Stimulated activated CD4-positive, alpha-beta T cell treated with anti-CD3 and anti-CD28 coated beads, Interleukin-12 subunit alpha, Interleukin-12 subunit beta, amount 100 ng/mL, for 4 hours (primary cell): ENCODE measurements around the gene PDE1C.
"Not testable (repeated sequence)": the region's sequence is repeated elsewhere in the genome, so short reads cannot be mapped to it uniquely, and the experiment has no call there.

ENCODE experiments used
- DNase-seq: peaks from one replicate; pipeline ENCODE4 v3.0.0-alpha.2; 2020

PDE1C gene

DNA sequence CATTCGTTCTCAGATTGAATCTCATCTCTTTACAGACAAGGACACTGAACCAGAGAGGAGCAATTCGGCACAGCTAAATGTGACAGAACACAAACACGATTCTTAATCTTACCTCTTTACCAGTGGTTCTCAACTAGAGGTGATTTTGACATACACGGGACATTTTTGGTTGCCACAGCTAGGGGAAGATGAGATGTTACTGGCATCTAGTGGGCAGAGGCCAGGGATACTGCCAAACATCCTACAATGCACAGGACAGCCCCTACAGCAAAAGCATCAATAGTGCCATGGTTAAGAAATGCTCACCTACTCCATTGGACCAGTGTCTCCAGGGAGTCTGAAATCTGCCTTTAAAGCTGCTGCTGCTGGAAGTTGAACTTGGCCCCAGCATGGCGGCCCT is 27.3 kb downstream of the PDE1C start:
- no peak for DNase-seq

DNA sequence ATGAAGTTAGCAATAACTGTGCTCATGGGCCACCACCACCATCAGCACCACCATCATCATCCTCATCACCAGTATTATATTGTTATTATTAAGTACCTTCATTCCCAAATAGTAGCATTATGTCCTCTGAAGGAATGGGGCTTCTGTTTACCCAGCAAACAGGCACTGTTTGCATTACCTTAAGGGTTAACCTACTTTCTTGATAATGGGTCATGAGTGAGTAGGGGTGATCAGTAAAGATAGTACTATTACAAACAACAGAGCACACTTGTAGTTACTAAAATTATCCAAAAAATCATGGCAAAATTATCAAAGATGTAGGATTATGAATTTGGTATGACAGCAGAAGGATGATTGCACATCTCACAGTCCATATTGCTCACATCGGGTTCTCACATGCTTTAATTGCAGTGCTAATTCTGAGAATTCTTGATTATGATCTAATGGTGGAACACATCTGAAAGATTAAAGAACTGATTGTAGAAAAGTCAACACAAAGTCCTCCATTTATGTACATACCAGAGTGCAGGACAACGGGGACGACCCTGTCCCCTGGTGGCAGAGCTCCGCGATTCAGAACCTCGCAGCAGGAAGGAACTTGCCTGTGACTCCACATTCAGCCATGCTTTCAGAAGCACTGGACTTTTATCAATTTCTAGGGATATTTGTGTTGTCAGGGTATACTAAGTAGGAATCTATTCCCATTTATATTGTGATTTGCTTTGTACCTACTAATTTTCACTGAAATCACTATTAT is 31.0 kb downstream of the PDE1C start:
- no peak for DNase-seq

DNA sequence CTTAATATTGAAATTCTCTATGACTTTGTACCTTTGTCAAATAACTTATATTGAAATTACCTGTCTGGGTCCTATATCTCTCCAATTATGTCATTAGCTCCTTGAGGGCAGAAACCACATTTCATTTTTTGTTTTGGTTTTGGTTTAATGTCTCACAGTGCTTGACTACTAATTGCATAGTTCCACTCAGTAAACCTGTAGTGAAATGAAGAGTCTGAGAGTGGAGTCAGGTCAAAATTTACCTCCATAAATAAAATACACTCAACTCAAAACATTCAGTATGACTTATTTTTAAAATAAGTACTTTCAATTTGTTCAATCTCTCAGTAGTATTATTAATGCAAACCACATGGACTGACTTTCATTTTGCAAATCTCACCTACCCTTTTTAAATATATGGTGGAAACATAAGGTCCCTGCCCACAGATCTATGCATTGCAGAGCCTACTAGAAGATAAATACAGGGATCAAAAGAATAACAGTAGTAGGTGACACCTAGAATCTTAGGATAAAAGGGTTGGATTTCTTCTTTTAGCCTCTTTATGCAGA is 32.5 kb downstream of the PDE1C start:
- DNase-seq, result no peak

DNA sequence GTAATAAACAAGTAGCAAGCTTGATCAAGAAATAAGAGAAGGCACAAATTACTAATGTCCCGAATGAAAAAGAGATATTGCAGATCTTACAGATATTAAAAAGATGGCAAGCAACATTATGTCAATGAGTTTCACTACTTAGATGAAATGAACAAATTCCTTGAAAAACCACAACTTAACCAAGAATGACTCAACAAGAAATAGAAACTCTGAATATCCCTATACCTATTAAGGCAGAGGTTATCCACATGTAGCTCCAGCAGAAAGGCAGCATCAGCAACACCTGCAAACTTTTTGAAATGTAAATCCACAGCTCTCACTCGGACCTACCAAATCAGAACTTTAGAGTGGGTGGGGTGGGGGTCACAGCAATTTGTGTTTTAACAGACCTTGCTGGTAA is 33.6 kb downstream of the PDE1C start:
- DNase-seq, result no peak

DNA sequence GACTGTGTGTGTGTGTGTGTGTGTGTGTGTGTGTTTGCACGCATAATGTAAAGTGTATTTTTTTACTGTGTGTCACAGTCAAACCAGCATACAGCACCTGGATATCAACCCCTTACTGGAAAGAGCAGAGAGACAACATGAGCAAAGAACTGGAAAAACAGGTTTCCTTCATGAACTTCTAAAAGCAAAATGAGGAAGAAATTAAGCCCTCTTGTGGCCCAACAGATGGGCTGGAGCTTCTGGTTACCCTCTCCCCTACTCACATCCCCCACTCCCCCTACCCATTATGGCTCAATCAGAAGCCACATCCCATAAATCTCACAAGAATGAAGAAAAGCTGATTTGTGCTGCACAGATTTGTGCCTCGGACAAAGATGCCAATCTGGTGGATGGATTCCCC is 36.2 kb downstream of the PDE1C start:
- no peak for DNase-seq

DNA sequence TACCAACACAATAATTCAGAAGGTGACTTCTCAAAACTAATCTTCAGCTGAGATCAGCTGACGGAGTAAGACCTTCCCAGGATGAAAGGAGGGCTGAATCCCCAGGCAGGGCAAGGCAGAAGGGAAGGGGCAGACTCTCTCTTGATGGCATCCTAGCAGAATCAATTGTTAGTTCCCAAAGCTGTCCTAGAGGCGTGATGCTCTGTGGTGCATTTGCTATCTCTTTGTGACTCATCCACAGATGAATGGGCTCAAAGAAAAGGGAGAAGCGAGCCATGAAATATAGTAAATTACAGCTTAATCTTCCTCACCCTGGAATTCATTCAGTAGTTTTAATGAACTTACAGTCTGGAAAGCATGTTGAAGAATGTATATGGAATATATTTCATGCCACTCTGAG is 37.2 kb downstream of the PDE1C start:
- DNase-seq, result no peak

DNA sequence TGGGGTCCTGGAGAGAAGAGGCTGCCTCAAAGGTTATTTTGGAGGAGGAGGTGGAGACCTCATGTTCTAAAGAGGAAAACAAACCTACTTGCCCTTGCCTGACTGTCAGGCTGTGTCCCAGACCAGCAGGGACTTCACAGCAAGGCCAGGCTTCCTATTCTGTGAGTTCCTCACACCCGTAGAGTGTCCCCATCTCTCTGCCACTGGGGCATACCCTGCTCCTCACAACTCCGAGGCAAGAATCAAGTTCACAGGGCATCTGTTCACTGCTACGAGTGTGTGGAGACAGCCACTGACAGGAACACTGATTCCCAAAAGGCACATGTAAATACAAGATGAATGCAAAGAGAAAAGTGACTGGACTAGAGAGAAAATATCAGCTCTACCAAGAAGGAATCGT is 38.0 kb downstream of the PDE1C start:
- no peak for DNase-seq

DNA sequence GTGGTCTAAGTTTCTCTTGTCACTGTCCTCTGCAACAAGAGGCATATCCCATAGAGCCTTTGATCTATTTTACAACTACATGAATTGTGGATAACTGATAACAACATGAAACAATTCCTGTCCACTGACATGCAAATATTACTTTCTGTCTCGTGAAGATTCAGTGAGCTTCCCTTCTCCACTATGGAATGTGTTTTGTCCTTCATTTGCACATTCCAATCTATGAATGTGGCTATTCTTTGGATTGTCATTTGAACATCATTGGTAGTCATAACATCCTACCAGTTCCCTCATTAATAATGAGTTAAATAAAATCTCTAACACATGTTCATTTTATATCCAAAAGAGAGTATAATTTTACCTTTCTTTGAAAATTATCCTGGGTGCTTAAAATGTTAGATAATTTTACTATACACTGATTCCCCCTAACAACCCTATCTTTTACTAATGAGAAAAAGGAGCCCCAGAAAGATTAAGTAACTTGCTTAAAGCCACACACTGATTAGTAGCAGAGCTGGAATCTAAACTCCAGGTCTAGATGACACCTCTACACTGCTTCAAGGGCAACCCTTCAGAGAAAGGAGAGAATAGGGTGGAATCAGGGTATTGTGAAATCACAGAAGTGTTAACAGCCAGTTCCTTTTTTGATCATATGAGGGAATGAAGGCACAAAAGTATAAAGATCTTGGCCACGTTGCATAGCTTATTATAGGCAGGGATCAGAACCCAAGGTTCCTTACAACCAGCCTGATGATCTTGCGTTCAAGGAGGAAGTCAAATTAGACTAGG is 39.1 kb downstream of the PDE1C start:
- no peak for DNase-seq

DNA sequence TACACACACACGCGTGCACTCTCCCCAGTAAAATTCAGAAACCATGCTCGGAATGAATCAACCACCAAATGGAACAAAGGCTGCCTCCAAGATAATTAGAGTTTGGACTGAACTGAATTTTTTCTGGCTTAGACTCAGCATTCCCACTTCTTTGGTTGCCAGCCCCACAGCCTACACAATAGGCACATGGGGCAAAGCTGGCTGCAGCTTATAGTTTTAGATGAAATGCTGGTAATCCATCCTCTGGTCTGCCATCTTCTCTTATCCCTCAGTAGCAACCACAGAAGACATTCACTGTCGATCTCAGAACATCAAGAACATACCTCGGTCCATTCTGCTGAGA is 44.2 kb downstream of the PDE1C start:
- no peak for DNase-seq

DNA sequence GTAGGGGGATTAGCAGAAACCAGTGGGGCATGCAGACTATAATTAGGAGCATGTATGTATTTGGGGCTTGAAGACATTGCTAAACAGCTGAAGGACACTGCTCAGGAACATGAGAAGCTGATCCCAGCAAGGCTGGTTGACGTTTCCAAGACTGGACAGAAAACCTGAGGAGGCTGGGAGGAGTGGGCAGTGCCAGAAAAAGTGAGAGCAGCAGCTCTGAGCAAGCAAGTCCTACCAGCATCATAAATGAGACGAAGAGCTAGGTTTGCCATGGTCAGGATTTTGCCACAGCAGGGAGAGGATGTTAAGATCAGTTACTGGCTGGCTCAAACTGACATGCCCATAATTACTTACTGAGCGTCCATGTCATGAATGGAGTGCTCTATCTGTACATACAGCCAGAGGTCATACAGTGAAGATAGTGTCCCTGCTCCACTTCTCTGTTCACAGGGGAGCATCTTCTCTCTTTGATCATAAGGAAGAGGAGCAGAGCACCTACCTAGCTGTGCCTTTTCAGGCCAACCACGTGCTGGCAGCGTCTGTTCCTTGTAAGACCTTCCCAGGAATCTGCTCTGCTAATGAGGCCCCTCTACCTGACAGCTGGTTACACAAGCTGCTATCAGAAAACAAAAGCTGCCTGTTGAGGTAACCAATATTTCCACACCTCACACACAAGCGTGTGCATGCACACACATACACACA is 44.7 kb downstream of the PDE1C start:
- DNase-seq, result no peak

DNA sequence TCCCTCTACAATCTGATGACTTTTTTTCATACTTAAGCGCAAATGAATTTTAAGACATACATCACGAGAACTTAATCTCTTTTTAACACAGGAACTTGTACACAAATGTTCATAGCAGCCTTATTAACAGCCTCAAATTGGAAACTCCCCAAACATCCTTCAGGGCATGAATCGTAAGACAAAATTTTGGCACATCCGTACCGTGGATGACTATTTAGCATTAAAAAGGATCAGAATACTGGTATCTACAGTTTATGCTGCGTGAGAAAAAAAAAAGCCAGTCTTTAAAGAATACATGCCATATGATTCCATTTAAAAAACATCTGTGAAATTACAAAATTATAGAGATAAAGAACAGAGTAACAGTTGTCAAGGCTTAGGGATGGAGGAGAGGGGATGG is 46.8 kb downstream of the PDE1C start:
- no peak for DNase-seq

DNA sequence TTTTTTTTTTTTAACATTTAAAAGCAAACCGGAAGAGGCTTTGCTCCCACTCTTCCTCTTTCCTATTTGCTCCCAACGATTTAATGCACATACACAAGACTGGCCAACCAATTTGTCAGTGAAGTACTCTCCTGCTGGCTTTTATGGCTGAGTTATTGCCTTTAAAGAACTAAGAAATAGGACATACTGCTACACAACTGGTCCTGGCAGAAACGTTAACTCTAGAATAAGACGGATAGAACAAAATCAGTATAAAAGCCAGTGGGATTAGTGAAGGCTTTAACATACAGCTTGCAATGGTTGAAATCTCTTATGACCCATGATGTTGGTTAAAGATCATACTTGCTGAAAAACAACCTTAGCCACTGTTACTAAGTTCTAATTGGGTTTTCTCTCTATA is 47.2 kb downstream of the PDE1C start:
- no peak for DNase-seq

DNA sequence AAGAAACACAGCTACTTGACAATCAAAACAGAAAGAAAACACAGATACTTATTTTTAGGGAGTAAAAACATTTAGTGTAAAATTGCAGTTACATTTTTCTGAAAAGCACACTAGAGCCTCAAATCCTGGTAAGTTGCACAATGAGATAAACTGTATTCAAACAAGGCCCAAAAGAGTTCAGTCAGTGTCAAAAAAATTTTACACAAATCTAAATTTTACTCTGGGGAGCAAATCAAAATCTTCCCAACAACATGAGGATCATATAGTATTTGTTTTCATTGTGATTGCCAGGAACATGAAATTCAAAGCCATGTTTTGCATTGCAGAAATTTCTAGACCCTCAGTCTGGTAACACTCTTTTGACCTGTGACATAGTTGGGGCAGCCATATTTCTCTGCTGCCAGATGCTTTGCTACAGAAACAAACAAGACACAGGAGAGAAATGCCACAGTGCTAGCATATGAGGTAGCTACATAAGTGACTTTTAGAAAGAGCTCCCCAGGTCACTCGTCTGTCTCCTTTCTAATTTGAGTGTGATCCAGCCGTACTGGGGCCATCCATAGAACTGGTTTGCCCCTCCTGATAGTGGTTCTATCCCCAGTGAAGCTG is 49.6 kb downstream of the PDE1C start:
- no peak for DNase-seq

DNA sequence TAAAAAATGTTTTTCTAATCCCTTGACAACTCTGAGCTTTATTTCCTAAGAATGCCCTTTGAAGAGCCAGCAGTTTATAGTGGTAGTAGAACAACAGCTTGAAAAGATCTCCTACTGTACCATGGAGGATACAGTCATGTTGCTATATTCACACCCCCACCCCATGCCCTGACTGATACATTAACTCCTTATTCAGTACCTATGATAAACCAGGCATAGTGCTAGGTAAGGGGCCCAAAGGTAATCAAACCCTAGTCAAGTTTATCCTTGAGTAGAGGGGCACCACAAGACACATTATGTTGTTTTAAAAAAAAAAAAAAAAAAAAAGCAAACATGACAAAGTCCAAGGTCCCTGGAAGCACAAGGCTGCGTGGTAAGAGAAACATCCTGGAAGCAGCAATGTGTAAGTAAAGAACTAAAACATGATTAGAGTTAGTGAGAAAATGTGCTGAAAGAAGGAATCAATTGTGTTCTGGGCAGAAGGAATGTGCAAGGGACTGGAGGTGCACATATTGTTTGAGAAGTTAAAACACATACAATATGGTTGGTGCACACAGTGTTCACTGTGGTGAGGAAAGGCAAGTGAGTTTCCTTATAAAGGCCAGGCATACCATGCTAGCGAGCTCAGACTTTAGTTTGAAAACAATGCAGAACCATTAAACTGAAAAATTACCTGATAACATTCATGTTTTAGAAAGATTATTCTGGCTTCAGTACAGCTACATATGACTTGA is 51.2 kb downstream of the PDE1C start:
- DNase-seq, result no peak

DNA sequence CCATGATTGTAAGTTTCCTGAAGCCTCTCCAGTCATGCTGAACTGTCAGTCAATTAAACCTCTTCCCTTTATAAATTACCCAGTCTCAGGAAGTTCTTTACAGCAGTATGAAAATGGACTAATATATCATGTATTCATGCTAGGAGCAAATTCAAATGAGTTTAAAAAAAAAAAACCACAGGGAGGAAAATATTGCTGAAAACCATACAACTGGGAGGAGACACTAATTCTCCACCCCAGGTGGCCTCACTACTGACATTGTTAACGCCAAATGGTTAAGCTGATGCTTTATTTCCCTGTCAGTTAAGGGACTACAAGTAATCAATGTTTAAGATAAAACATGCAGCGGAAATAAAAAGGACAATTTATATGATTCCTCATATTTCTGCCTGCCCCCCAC is 55.1 kb downstream of the PDE1C start:
- no peak for DNase-seq

DNA sequence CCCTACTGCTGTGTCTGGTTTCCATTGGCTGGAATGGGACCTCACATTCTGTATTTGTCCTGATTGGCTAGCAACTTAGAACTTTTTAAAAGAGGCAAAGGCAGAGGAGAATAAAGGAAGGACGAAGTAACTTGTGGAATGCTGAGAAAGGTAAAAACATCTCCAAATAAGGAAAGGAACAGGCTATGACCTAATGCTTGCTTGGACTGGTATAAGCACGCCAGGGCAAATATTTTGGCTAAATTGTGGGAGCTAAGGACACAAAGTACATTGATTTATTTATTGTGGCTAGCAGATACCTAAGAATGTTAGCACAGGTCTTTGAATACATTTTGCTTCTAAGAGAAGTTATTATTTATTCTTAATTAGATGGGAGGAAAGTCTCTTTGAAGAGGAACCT is 56.7 kb downstream of the PDE1C start:
- not testable (repeated sequence) for DNase-seq

DNA sequence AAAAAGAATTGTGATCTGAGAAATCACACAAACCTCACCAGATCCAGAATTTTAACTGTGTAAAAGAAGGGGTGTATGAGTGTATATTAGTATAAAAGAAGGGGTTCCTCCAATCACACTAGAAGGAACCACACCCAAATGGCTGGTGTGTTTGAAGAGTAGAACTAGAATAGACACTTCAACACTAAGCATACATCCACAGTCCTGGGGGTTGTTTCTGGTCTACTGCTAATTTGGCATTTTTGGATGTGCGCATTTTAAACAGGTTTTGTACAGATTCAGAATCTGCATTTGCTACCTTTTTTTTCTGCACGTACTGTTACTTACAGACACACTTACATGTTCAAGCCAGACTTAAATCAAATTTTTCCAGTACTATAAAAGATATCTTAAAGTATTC is 64.6 kb downstream of the PDE1C start:
- no peak for DNase-seq

DNA sequence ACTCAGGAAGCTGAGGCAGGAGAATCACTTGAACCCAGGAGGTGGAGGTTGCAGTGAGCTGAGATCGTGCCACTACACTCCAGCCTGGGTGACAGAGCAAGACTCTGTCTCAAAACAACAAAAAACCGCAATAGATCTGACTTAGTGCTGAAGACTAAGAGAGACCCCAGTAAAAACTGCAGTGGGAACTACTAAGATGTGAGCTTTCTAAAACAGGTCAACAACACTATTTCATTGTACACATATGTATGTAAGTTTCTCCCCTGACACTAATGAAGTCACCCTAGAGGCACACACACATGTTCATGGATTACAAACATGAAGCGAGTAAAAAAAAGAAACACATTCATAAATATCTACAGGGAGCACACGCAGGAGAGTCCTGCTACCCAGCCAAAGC is 68.3 kb downstream of the PDE1C start:
- DNase-seq, result no peak

DNA sequence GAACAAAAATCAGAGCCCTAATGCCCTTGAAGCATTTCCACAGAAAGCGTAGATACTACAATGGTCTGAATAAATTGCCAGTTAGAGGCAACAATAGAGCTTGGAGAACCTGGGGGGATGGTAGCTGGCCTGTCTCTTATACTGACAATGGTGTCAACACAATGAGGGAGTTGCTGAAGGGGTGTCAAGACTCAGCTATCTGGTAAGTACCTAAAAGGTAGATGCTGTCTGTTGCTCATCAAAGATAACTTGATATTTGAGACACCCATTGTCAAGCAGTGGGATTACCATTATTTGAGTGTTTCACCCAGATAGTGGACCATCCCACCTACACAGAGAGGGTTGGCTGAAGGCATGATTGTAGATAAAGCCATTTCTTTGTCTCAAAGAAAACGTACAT is 72.8 kb downstream of the PDE1C start:
- DNase-seq, result no peak

DNA sequence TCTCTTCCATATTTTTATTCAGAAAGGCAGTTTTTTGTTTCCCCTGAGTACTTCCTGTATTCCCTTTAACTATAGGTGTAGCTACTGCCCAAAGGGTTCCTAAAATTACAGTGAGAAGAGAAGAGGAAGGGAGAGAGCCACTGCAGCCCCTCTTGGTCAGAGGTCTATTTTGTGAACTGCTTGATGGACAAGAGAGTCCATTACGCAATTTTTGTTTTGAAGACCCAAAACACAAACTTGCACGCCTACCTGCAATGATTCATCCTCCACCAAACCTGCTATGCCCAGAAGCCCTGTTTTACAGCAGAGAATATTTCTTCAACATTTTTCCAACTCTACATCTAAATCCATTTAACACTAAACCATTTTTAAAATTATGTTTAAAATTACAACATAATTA is 75.1 kb downstream of the PDE1C start:
- no peak for DNase-seq

DNA sequence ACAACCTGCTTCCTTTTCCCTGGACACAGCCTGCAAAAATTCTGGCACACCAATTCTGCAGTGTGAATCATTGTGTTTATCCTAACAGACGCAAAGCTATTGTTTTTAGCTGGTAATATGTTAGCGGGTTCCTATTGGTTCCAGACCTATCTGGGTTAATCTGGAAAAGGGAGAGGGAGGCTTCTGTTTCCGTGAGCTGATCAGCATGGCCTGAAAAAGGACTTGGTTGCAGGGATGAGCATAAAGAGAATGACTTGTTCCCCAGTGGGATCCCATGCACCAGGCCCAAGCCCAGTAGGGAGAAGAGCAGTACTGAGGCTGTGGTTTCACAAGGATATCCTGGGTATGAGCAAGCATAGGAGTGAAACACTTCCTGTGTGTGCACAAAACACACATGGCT is 78.4 kb downstream of the PDE1C start:
- no peak for DNase-seq

DNA sequence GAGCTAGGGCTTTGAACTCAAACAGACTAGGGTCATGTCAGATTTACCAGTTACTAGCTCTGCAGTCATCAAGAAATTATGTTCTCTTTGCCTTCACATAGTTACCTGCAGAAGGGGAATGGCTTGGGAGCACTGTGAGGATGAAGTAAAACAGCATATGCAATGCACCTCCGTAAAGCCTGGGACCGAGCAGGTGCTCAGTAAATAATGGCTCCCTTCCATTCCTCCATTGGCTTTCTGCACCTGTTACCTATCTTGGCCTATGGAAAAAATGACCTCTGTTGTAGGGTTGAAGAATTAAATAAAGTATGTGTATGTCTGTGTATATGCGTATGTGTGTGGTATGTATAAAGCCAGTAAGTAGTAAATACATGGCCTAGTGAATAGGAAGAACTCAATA is 78.8 kb downstream of the PDE1C start:
- DNase-seq, result no peak
